H9 (cell line): ENCODE results near the gene DPF3. TPM values are rescaled to one million over a fixed set of nuclear protein-coding genes. Genes with fewer than 3 reads are reported as not detected.

Experiments used
- DNase-seq: peaks from one replicate; pipeline ENCODE4 v3.0.0-alpha.2; 2017
- H2AFZ ChIP-seq: one replicate; pipeline ENCODE4 v1.6.1; 2013; ENCODE audit warnings: mild to moderate bottlenecking, low read length, control low read depth, moderate library complexity
- H2AK5ac ChIP-seq: 2 replicates; pipeline ENCODE4 v1.6.1; 2013; ENCODE audit warnings: low read length, control low read depth, mixed read lengths; ENCODE audit not compliant: insufficient read length
- H2BK120ac ChIP-seq: one replicate; pipeline ENCODE4 v1.6.1; 2013; ENCODE audit warnings: low read depth, mild to moderate bottlenecking, low read length, control low read depth, inconsistent platforms; ENCODE audit not compliant: poor library complexity, severe bottlenecking
- H2BK12ac ChIP-seq: 2 replicates; pipeline ENCODE4 v1.6.1; 2013; ENCODE audit warnings: low read length, control low read depth, mixed read lengths, low read depth; ENCODE audit not compliant: insufficient read length
- H2BK15ac ChIP-seq: 2 replicates; pipeline ENCODE4 v1.6.1; 2013; ENCODE audit warnings: low read depth, low read length, control low read depth
- H2BK20ac ChIP-seq: one replicate; pipeline ENCODE4 v1.6.1; 2013; ENCODE audit warnings: low read depth, mild to moderate bottlenecking, low read length, control low read depth, inconsistent platforms; ENCODE audit not compliant: poor library complexity, severe bottlenecking
- H2BK5ac ChIP-seq: 2 replicates; pipeline ENCODE4 v1.6.1; 2013; ENCODE audit warnings: low read length, control low read depth, mixed read lengths; ENCODE audit not compliant: insufficient read length
- H3K14ac ChIP-seq: 2 replicates; pipeline ENCODE4 v1.6.1; 2013; ENCODE audit warnings: low read length, control low read depth; ENCODE audit not compliant: insufficient read depth
- H3K18ac ChIP-seq: 2 replicates; pipeline ENCODE4 v1.6.1; 2013; ENCODE audit warnings: low read depth, mild to moderate bottlenecking, mixed read lengths, low read length, control low read depth; ENCODE audit not compliant: insufficient read length
- H3K23ac ChIP-seq: 2 replicates; pipeline ENCODE4 v1.6.1; 2013; ENCODE audit warnings: low read length, control low read depth, mixed read lengths, low read depth; ENCODE audit not compliant: insufficient read length
- H3K23me2 ChIP-seq: 2 replicates; pipeline ENCODE4 v1.6.1; 2013; ENCODE audit warnings: low read depth, mild to moderate bottlenecking, mixed read lengths, low read length, control low read depth; ENCODE audit not compliant: insufficient read length, poor library complexity, severe bottlenecking
- H3K27ac ChIP-seq: 2 replicates; pipeline ENCODE4 v1.5.1; 2013; ENCODE audit warnings: low read length, control low read depth, mixed read lengths, low read depth; ENCODE audit not compliant: insufficient read length
- H3K27me3 ChIP-seq: 2 replicates; pipeline ENCODE4 v1.6.1; 2013; ENCODE audit warnings: low read length, control low read depth, inconsistent platforms; ENCODE audit not compliant: insufficient read depth
- H3K4ac ChIP-seq: 2 replicates; pipeline ENCODE4 v1.6.1; 2013; ENCODE audit warnings: low read depth, mild to moderate bottlenecking, control low read depth, inconsistent platforms, low read length, moderate library complexity
- H3K4me1 ChIP-seq: 2 replicates; pipeline ENCODE4 v1.6.1; 2013; ENCODE audit warnings: low read length, control low read depth, inconsistent platforms; ENCODE audit not compliant: insufficient read depth
- H3K4me2 ChIP-seq: 2 replicates; pipeline ENCODE4 v1.6.1; 2013; ENCODE audit warnings: low read length, control low read depth, mixed read lengths; ENCODE audit not compliant: insufficient read length, insufficient read depth
- H3K56ac ChIP-seq: 2 replicates; pipeline ENCODE4 v1.6.1; 2013; ENCODE audit warnings: low read depth, mild to moderate bottlenecking, mixed read lengths, low read length, control low read depth; ENCODE audit not compliant: insufficient read length
- H3K79me1 ChIP-seq: 2 replicates; pipeline ENCODE4 v1.6.1; 2013; ENCODE audit warnings: low read depth, mild to moderate bottlenecking, moderate library complexity, low read length, control low read depth, inconsistent platforms; ENCODE audit not compliant: insufficient read depth, poor library complexity, severe bottlenecking
- H3K79me2 ChIP-seq: 2 replicates; pipeline ENCODE4 v1.6.1; 2013; ENCODE audit warnings: low read length, control low read depth, inconsistent platforms; ENCODE audit not compliant: insufficient read depth
- H3K9ac ChIP-seq: 2 replicates; pipeline ENCODE4 v1.6.1; 2013; ENCODE audit warnings: low read length, control low read depth, mixed read lengths; ENCODE audit not compliant: insufficient read length; ENCODE audit errors: extremely low read depth
- H3K9me3 ChIP-seq: one replicate; pipeline ENCODE4 v1.6.1; 2013; ENCODE audit warnings: low read depth, low read length, inconsistent platforms; ENCODE audit not compliant: control insufficient read depth
- H3T11ph ChIP-seq: one replicate; pipeline ENCODE4 v1.6.1; 2013; ENCODE audit warnings: mild to moderate bottlenecking, low read length, control low read depth, inconsistent platforms
- H4K20me1 ChIP-seq: one replicate; pipeline ENCODE4 v1.6.1; 2013; ENCODE audit not compliant: control insufficient read depth, insufficient read length, insufficient read depth
- H4K5ac ChIP-seq: 2 replicates; pipeline ENCODE4 v1.6.1; 2013; ENCODE audit warnings: low read depth, mild to moderate bottlenecking, mixed read lengths, low read length, control low read depth; ENCODE audit not compliant: insufficient read length
- H4K8ac ChIP-seq: replicated peaks from 2 replicates; pipeline ENCODE4 v1.6.1; 2013; ENCODE audit warnings: low read length, control low read depth, mixed read lengths, low read depth; ENCODE audit not compliant: insufficient read length
- H4K91ac ChIP-seq: 2 replicates; pipeline ENCODE4 v1.6.1; 2013; ENCODE audit warnings: low read depth, mild to moderate bottlenecking, moderate library complexity, mixed read lengths, low read length, control low read depth; ENCODE audit not compliant: insufficient read length
- H3K27ac Mint-ChIP-seq, 3 experiments: 2 replicates in 2 of 3; 3 replicates in 1 of 3; pipeline ENCODE4 v1.8.0; 2020 to 2021; ENCODE audit warnings: mixed read lengths in 3 of 3, mild to moderate bottlenecking in 1 of 3, moderate library complexity in 1 of 3
- H3K27me3 Mint-ChIP-seq: 2 replicates; pipeline ENCODE4 v1.8.0; 2021; ENCODE audit warnings: low read depth, mild to moderate bottlenecking, moderate library complexity, mixed read lengths
- H3K36me3 Mint-ChIP-seq, 3 experiments: 2 replicates in 2 of 3; 3 replicates in 1 of 3; pipeline ENCODE4 v1.8.0; 2020 to 2021; ENCODE audit warnings: low read depth in 3 of 3, mixed read lengths in 3 of 3; ENCODE audit not compliant: insufficient read depth in 1 of 3
- H3K4me1 Mint-ChIP-seq, 2 experiments: 2 replicates each; pipeline ENCODE4 v1.8.0; 2020; ENCODE audit warnings: mixed read lengths in 2 of 2
- H3K4me3 Mint-ChIP-seq, 2 experiments: 2 replicates in 1 of 2; 3 replicates in 1 of 2; pipeline ENCODE4 v1.8.0; 2020 to 2021; ENCODE audit warnings: mild to moderate bottlenecking in 2 of 2, mixed read lengths in 2 of 2, moderate library complexity in 1 of 2
- H3K9me3 Mint-ChIP-seq, 2 experiments: 2 replicates in 1 of 2; 3 replicates in 1 of 2; pipeline ENCODE4 v1.8.0; 2020; ENCODE audit warnings: mild to moderate bottlenecking in 2 of 2, mixed read lengths in 2 of 2, moderate library complexity in 1 of 2
- WGBS: extraction: QIAGEN DNeasy Blood & Tissue Kit; methylation state at CpG from one replicate; pipeline ENCODE4 v1.1.7; 2013; ENCODE audit warnings: missing lambda C conversion rate, low lambda C conversion rate, mixed read lengths; ENCODE audit not compliant: insufficient read length; ENCODE audit errors: extremely low coverage; 5-methylcytosine and 5-hydroxymethylcytosine counted together
- total RNA-seq: library from RNA; stranded (reverse); gene quantifications from 2 replicates; pipeline ENCODE4 v1.2.1, GENCODE V29; 2021
- TF ChIP-seq, protein P1 (sequence below): fragments of 200-600 bp; sonication (generic); conservative IDR thresholded peaks from 3 replicates; pipeline ENCODE4 v1.8.0; 2021; ENCODE audit warnings: antibody characterized with exemption, mild to moderate bottlenecking

DPF3 gene
- total RNA-seq, 1 experiment from 2014 or later, result not detected

DNA sequence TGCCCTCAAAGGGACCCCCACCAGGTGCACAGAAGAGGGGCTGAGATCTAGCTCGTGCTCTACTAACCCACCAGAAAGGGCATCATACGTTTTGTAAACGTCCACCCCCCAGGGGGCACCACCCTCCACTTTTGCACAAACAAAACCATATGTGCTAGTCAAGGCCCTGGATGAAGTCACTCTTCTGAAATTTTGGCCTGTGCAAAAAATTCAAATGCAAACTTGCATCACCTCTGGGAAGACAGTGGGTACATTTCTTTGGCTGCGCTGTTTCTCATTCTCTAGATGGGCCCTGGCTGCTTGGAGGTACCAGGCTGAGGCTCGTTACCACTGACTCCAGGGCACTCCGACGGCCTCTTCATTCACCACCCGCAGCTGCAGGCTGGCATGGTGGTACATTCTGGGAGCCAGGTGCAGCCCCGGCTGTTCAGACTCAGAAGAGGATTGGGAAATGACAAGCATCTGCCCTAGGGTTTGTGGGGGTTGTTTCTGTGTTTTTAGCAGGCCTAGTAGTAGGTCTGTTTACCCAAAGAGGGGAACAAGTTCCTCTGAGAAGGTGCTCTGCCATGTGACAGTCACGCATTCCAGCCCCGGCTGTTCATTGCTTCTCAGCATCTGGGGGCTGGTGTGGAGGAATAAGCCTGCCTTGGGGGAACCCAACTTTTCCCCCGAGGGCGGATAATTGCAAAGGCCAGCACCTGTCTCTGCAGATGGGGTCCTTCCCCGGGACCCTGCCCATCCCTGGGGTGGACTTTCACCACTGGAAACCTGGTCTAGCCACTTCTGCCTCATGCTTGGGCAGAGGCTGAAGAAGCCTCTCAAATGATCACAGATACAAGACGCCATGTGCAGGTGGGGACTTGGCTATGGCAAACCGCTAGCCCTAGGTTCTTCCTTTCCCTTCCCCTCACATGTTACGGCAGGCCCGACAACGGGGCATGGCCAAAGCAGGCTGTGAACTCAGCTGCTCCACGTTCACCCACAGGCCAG is 147.6 kb downstream of the DPF3 start:
- peaks cover 4 to 14% (median 4%) of the 10 kb centered on the region in 3 experiments; a peak in 5 of 7 replicates for H3K36me3 Mint-ChIP-seq
- Histone ChIP-seq H2BK20ac (no peak overlapping the region), H3K27me3 (no peaks in the 10 kb centered on the region), H2AFZ (no peak overlapping the region), H2BK15ac (no peak overlapping the region), H3K4me2 (no peak overlapping the region), H3K79me2 (no peaks in the 10 kb centered on the region), H3T11ph (no peak overlapping the region), H4K91ac (no peak overlapping the region), H3K4me1 (no peaks in the 10 kb centered on the region), H4K8ac (no peak overlapping the region), H3K18ac (no peak overlapping the region), H3K27ac (no peak overlapping the region), H3K14ac (no peak overlapping the region), H3K56ac (no peak overlapping the region), H2BK12ac (no peak overlapping the region), H3K9ac (no peak overlapping the region), H3K79me1 (no peaks in the 10 kb centered on the region), H4K20me1 (no peaks in the 10 kb centered on the region), H2BK120ac (no peak overlapping the region), H3K23me2 (no peaks in the 10 kb centered on the region), H3K4ac (no peak overlapping the region), H3K9me3 (peaks cover 8% of the 10 kb centered on the region), H2AK5ac (no peak overlapping the region), H3K23ac (no peak overlapping the region), H2BK5ac (no peak overlapping the region), H4K5ac (no peak overlapping the region)
- WGBS, result no CpG with 5 or more reads among the region's 20 CpGs
- peaks cover 6 to 13% of the 10 kb centered on the region in 2 experiments for H3K4me1 Mint-ChIP-seq
- H3K9me3 Mint-ChIP-seq, result peaks cover 16 to 18% of the 10 kb centered on the region in 2 experiments
- peaks cover 5% of the 10 kb centered on the region for H3K27me3 Mint-ChIP-seq
- TF ChIP-seq, protein P1, sequence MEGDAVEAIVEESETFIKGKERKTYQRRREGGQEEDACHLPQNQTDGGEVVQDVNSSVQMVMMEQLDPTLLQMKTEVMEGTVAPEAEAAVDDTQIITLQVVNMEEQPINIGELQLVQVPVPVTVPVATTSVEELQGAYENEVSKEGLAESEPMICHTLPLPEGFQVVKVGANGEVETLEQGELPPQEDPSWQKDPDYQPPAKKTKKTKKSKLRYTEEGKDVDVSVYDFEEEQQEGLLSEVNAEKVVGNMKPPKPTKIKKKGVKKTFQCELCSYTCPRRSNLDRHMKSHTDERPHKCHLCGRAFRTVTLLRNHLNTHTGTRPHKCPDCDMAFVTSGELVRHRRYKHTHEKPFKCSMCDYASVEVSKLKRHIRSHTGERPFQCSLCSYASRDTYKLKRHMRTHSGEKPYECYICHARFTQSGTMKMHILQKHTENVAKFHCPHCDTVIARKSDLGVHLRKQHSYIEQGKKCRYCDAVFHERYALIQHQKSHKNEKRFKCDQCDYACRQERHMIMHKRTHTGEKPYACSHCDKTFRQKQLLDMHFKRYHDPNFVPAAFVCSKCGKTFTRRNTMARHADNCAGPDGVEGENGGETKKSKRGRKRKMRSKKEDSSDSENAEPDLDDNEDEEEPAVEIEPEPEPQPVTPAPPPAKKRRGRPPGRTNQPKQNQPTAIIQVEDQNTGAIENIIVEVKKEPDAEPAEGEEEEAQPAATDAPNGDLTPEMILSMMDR, result no peak
- no peak for DNase-seq
- H3K4me3 Mint-ChIP-seq, result no peak overlapping the region; a peak in 1 of 5 replicates
- no peak overlapping the region for H3K27ac Mint-ChIP-seq
